MV-4-11 (cell line): Measurements from ENCODE around the gene FCGR3A.
"Not testable (repeated sequence)": the region's sequence is repeated elsewhere in the genome, so short reads cannot be mapped to it uniquely, and the experiment has no call there.

Source experiments
- DNase-seq: peaks from one replicate; lab custom pipeline; 2025; lab: John Stamatoyannopoulos, UW

Gene FCGR3A

GRCh38 chr1:161549652-161550051, at the start of gene FCGR3A:
Gene FCGR3A (minus strand): TSS chr1:161549818. CDS start chr1:161549736, 82 bp downstream.
- no peak for DNase-seq

- DNase-seq: not testable (repeated sequence)
These were observed 47.5 kb upstream of the FCGR3A start for GRCh38 chr1:161597077-161597476.

GRCh38 chr1:161595583-161595982, 46.0 kb upstream of the FCGR3A start:
- not testable (repeated sequence) for DNase-seq

- DNase-seq: not testable (repeated sequence)
These were observed 45.6 kb upstream of the FCGR3A start for GRCh38 chr1:161595173-161595572.

GRCh38 chr1:161594269-161594984, 44.8 kb upstream of the FCGR3A start:
- DNase-seq: not testable (repeated sequence)

GRCh38 chr1:161593092-161593755, 43.6 kb upstream of the FCGR3A start:
- not testable (repeated sequence) for DNase-seq

GRCh38 chr1:161592586-161592985, 43.0 kb upstream of the FCGR3A start:
- not testable (repeated sequence) for DNase-seq

- DNase-seq: peak; percentile 23
These were observed 40.3 kb upstream of the FCGR3A start for GRCh38 chr1:161589920-161590319.

GRCh38 chr1:161589365-161589764, 39.7 kb upstream of the FCGR3A start:
- DNase-seq: not testable (repeated sequence)

GRCh38 chr1:161588596-161588995, 39.0 kb upstream of the FCGR3A start:
- DNase-seq: not testable (repeated sequence)

- not testable (repeated sequence) for DNase-seq
These were observed 33.3 kb upstream of the FCGR3A start for GRCh38 chr1:161582882-161583281.

- DNase-seq: not testable (repeated sequence)
These were observed 31.4 kb upstream of the FCGR3A start for GRCh38 chr1:161580879-161581537.

- DNase-seq: not testable (repeated sequence)
These were observed 30.4 kb upstream of the FCGR3A start for GRCh38 chr1:161579856-161580507.

GRCh38 chr1:161576676-161577075, 27.1 kb upstream of the FCGR3A start:
- not testable (repeated sequence) for DNase-seq

GRCh38 chr1:161571703-161572102, 22.1 kb upstream of the FCGR3A start:
- not testable (repeated sequence) for DNase-seq

GRCh38 chr1:161566602-161566960, 17.0 kb upstream of the FCGR3A start:
- DNase-seq: not testable (repeated sequence)

GRCh38 chr1:161563522-161563921, 13.9 kb upstream of the FCGR3A start:
- DNase-seq: peak; percentile 26

- peak; percentile 69 for DNase-seq
These were observed 12.8 kb upstream of the FCGR3A start for GRCh38 chr1:161562441-161562840.

- DNase-seq: peak; percentile 96
These were observed 11.5 kb upstream of the FCGR3A start for GRCh38 chr1:161560960-161561715.

- not testable (repeated sequence) for DNase-seq
These were observed 8.2 kb upstream of the FCGR3A start for GRCh38 chr1:161557506-161558450.
